B cell (primary cell): ENCODE results near the gene ATP10A.

ENCODE experiments used
- CTCF ChIP-seq: fragments of 200-600 bp; IDR thresholded peaks from one replicate; pipeline ENCODE4 v1.8.0; 2022; ENCODE audit warnings: antibody characterized with exemption, mild to moderate bottlenecking
- EZH2 ChIP-seq: IDR thresholded peaks from 2 replicates; pipeline ENCODE4 v1.6.1; 2012; ENCODE audit warnings: borderline replicate concordance, low read depth, mild to moderate bottlenecking, moderate library complexity, low read length; ENCODE audit not compliant: insufficient read depth, poor library complexity, severe bottlenecking

- TF ChIP-seq CTCF: no peak
- no peak for TF ChIP-seq EZH2
Measured at GRCh38 chr15:25679492-25679891, 183.6 kb downstream of the ATP10A start.
